B cell (primary cell): Measurements from ENCODE around the gene NEGR1.

Experiments
- EZH2 ChIP-seq: IDR thresholded peaks from 2 replicates; pipeline ENCODE4 v1.6.1; 2012; ENCODE audit warnings: borderline replicate concordance, low read depth, mild to moderate bottlenecking, moderate library complexity, low read length; ENCODE audit not compliant: insufficient read depth, poor library complexity, severe bottlenecking
- TF ChIP-seq, protein P1 (sequence below): fragments of 200-600 bp; IDR thresholded peaks from one replicate; pipeline ENCODE4 v1.8.0; 2022; ENCODE audit warnings: antibody characterized with exemption, mild to moderate bottlenecking

DNA sequence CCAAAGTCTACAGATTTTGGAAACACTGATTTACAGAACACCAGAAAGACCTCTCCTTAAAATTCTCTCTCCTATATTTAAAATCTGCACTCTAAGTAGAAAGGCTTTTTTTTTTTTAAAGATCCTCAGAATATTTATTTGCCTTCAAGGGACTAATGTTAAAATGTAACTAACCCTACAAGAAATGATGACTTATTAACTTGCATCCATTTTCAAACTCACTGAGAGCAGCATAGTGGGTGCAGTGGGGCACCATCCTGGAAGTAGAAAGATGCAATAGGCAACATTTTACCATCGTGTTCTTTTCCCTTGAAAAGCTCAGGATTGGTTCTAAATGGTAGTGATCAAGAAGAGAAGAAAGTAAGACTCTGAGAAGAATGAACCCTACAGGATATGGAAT lies 498.1 kb downstream of the NEGR1 start:
- TF ChIP-seq, protein P1, sequence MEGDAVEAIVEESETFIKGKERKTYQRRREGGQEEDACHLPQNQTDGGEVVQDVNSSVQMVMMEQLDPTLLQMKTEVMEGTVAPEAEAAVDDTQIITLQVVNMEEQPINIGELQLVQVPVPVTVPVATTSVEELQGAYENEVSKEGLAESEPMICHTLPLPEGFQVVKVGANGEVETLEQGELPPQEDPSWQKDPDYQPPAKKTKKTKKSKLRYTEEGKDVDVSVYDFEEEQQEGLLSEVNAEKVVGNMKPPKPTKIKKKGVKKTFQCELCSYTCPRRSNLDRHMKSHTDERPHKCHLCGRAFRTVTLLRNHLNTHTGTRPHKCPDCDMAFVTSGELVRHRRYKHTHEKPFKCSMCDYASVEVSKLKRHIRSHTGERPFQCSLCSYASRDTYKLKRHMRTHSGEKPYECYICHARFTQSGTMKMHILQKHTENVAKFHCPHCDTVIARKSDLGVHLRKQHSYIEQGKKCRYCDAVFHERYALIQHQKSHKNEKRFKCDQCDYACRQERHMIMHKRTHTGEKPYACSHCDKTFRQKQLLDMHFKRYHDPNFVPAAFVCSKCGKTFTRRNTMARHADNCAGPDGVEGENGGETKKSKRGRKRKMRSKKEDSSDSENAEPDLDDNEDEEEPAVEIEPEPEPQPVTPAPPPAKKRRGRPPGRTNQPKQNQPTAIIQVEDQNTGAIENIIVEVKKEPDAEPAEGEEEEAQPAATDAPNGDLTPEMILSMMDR: no peak
- no peak for TF ChIP-seq EZH2
